GM12878 (cell line): ENCODE results near the gene PCDHGA3.

Source experiments
- CTCF ChIP-seq, 3 experiments: IDR thresholded peaks in 2 of 3; conservative IDR thresholded peaks in 1 of 3; 2 replicates each; pipeline ENCODE4 v1.5.1; 2011; ENCODE audit warnings: low read depth in 3 of 3, low read length in 3 of 3, mild to moderate bottlenecking in 3 of 3, control low read depth in 2 of 3, moderate library complexity in 2 of 3, inconsistent platforms in 1 of 3, mixed read lengths in 1 of 3; ENCODE audit not compliant: control insufficient read depth in 2 of 3, insufficient read depth in 1 of 3; ENCODE audit errors: extremely low read depth in 1 of 3
- ETV6 ChIP-seq, 2 experiments: fragments of 450-650 bp in 1 of 2; IDR thresholded peaks in 1 of 2; conservative IDR thresholded peaks in 1 of 2; 2 replicates each; pipeline ENCODE4 v1.6.1; 2014; ENCODE audit warnings: antibody characterized with exemption in 1 of 2, borderline replicate concordance in 1 of 2, low read depth in 1 of 2, mild to moderate bottlenecking in 1 of 2, moderate library complexity in 1 of 2
- MAX ChIP-seq: IDR thresholded peaks from 2 replicates; pipeline ENCODE4 v1.6.1; 2012; ENCODE audit warnings: low read depth, low read length, improper control_type of control experiment
- MXI1 ChIP-seq: fragments of 150-350 bp; IDR thresholded peaks from 2 replicates; pipeline ENCODE4 v1.6.1; 2011; ENCODE audit warnings: low read depth, mild to moderate bottlenecking, inconsistent platforms, low read length, improper control_type of control experiment
- MYC ChIP-seq: IDR thresholded peaks from 2 replicates; pipeline ENCODE4 v1.6.1; 2011; ENCODE audit warnings: mild to moderate bottlenecking, low read length, moderate library complexity, inconsistent platforms; ENCODE audit not compliant: insufficient read depth, insufficient replicate concordance, insufficient read length, severe bottlenecking
- NRF1 ChIP-seq: conservative IDR thresholded peaks from 2 replicates; pipeline ENCODE4 v1.6.1; 2011; ENCODE audit warnings: mild to moderate bottlenecking, low read depth, low read length, improper control_type of control experiment
- POLR2A ChIP-seq: IDR thresholded peaks from 2 replicates; pipeline ENCODE4 v1.6.1; 2011; ENCODE audit warnings: low read depth, mild to moderate bottlenecking, low read length
- RFX5 ChIP-seq: IDR thresholded peaks from 2 replicates; pipeline ENCODE4 v1.6.1; 2011; ENCODE audit warnings: low read depth, low read length, improper control_type of control experiment
- SMC3 ChIP-seq: IDR thresholded peaks from 2 replicates; pipeline ENCODE4 v1.6.1; 2011; ENCODE audit warnings: low read length, improper control_type of control experiment, borderline replicate concordance
- SPI1 ChIP-seq: IDR thresholded peaks from 2 replicates; pipeline ENCODE4 v1.6.1; 2011; ENCODE audit warnings: low read depth, mild to moderate bottlenecking, low read length, moderate library complexity, borderline replicate concordance; ENCODE audit not compliant: insufficient read depth
- TARDBP ChIP-seq: IDR thresholded peaks from 2 replicates; pipeline ENCODE4 v1.6.1; 2016; ENCODE audit warnings: borderline replicate concordance
- ZBTB40 ChIP-seq: fragments of 450-650 bp; IDR thresholded peaks from 2 replicates; pipeline ENCODE4 v1.6.1; 2016; ENCODE audit warnings: mild to moderate bottlenecking, moderate library complexity, borderline replicate concordance
- ZSCAN29 ChIP-seq: fragments of 450-650 bp; IDR thresholded peaks from 2 replicates; pipeline ENCODE4 v1.6.1; 2017; ENCODE audit warnings: mild to moderate bottlenecking, moderate library complexity

- TF ChIP-seq RFX5 (no peak), POLR2A (no peak), CTCF (IDR thresholded peaks at IDR 0.05 in 2 of 3, conservative IDR thresholded peaks at IDR 0.05 in 1 of 3; ENCODE audit: control insufficient read depth in 2 of 3, extremely low read depth in 1 of 3, insufficient read depth in 1 of 3, low read depth in 3 of 3, low read length in 3 of 3) (no peak), SMC3 (no peak), NRF1 (no peak), ZSCAN29 (no peak), SPI1 (no peak), TARDBP (no peak), ZBTB40 (no peak), MYC (no peak), ETV6 (conservative IDR thresholded peaks at IDR 0.05 in 1 of 2, IDR thresholded peaks at IDR 0.05 in 1 of 2; ENCODE audit: borderline replicate concordance in 1 of 2, low read depth in 1 of 2) (no peak), MAX (no peak), MXI1 (no peak)
These were observed 41.0 kb downstream of the PCDHGA3 start for GRCh38 chr5:141384471-141385267.
